ENCODE data around the gene STRIT1. TPM values are rescaled to one million over a fixed set of nuclear protein-coding genes. Genes with fewer than 3 reads are reported as not detected.

Gene STRIT1
- total and polyA plus RNA-seq, 2 donors (not counting 1 experiment from before 2014, with no cell fraction given) = not detected

- no peak for DNase-seq (ENCODE audit: low read depth in 2 of 2)
- H3K4me3 ChIP-seq (replicated peaks in 1 of 4; ENCODE audit: control extremely low read depth in 1 of 4, insufficient read depth in 1 of 4, low read depth in 3 of 4, low read length in 4 of 4) = no peak overlapping the region
Observed at GRCh38 chr3:155292693-155293092, 790 bp downstream of the STRIT1 start.

GRCh38 chr3:155292133-155292532, 1.4 kb downstream of the STRIT1 start:
- Histone ChIP-seq H3K9ac (ENCODE audit: insufficient read depth, low read length) (no peak overlapping the region), H3K4me1 (ENCODE audit: control insufficient read depth, extremely low read depth, insufficient read depth, low read length) (no peaks in the 10 kb centered on the region), H2AFZ (ENCODE audit: low read length) (no peak overlapping the region), H3K27me3 (ENCODE audit: control insufficient read depth, insufficient read depth, low read length) (no peaks in the 10 kb centered on the region), H3K36me3 (ENCODE audit: control insufficient read depth, insufficient read depth, low read length) (no peaks in the 10 kb centered on the region), H3K4me3 (replicated peaks in 1 of 4; ENCODE audit: control extremely low read depth in 1 of 4, insufficient read depth in 1 of 4, low read depth in 3 of 4, low read length in 4 of 4) (no peak overlapping the region), H4K20me1 (ENCODE audit: control insufficient read depth, extremely low read depth, insufficient read depth, low read length) (no peaks in the 10 kb centered on the region), H3K9me3 (ENCODE audit: control insufficient read depth, insufficient read depth, low read depth, low read length) (no peaks in the 10 kb centered on the region), H3K4me2 (ENCODE audit: extremely low read depth, insufficient read depth, low read length) (no peak overlapping the region), H3K79me2 (ENCODE audit: control insufficient read depth, insufficient read depth, low read length) (no peaks in the 10 kb centered on the region), H3K27ac (ENCODE audit: insufficient read depth, low read length) (no peak overlapping the region)
- peak in 1 of 2 donors; percentile 73 for DNase-seq (ENCODE audit: low read depth in 2 of 2)
- TF ChIP-seq EZH2 (IDR thresholded peaks at IDR 0.05; ENCODE audit: low read length, missing control alignments) (no peak), CTCF (conservative IDR thresholded peaks at IDR 0.05 in 1 of 2, IDR thresholded peaks at IDR 0.05 in 1 of 2; ENCODE audit: low read depth in 1 of 2, low read length in 2 of 2) (no peak)

More at GRCh38 chr3:155292693-155293092, 790 bp downstream of the STRIT1 start:
- Histone ChIP-seq H2AFZ (ENCODE audit: low read length) (no peak overlapping the region), H3K9ac (ENCODE audit: insufficient read depth, low read length) (no peak overlapping the region), H3K36me3 (ENCODE audit: control insufficient read depth, insufficient read depth, low read length) (no peaks in the 10 kb centered on the region), H3K4me1 (ENCODE audit: control insufficient read depth, extremely low read depth, insufficient read depth, low read length) (no peaks in the 10 kb centered on the region), H3K79me2 (ENCODE audit: control insufficient read depth, insufficient read depth, low read length) (no peaks in the 10 kb centered on the region), H3K27ac (ENCODE audit: insufficient read depth, low read length) (no peak overlapping the region), H4K20me1 (ENCODE audit: control insufficient read depth, extremely low read depth, insufficient read depth, low read length) (no peaks in the 10 kb centered on the region), H3K9me3 (ENCODE audit: control insufficient read depth, insufficient read depth, low read depth, low read length) (no peaks in the 10 kb centered on the region), H3K4me2 (ENCODE audit: extremely low read depth, insufficient read depth, low read length) (no peak overlapping the region), H3K27me3 (ENCODE audit: control insufficient read depth, insufficient read depth, low read length) (no peaks in the 10 kb centered on the region)
- TF ChIP-seq CTCF (conservative IDR thresholded peaks at IDR 0.05 in 1 of 2, IDR thresholded peaks at IDR 0.05 in 1 of 2; ENCODE audit: low read depth in 1 of 2, low read length in 2 of 2) (no peak), EZH2 (IDR thresholded peaks at IDR 0.05; ENCODE audit: low read length, missing control alignments) (no peak)

- Histone ChIP-seq H4K20me1 (ENCODE audit: control insufficient read depth, extremely low read depth, insufficient read depth, low read length) (no peaks in the 10 kb centered on the region), H3K4me3 (replicated peaks in 1 of 4; ENCODE audit: control extremely low read depth in 1 of 4, insufficient read depth in 1 of 4, low read depth in 3 of 4, low read length in 4 of 4) (no peak overlapping the region), H3K27me3 (ENCODE audit: control insufficient read depth, insufficient read depth, low read length) (no peaks in the 10 kb centered on the region), H3K79me2 (ENCODE audit: control insufficient read depth, insufficient read depth, low read length) (no peaks in the 10 kb centered on the region), H2AFZ (ENCODE audit: low read length) (no peak overlapping the region), H3K4me2 (ENCODE audit: extremely low read depth, insufficient read depth, low read length) (no peak overlapping the region), H3K27ac (ENCODE audit: insufficient read depth, low read length) (no peak overlapping the region), H3K36me3 (ENCODE audit: control insufficient read depth, insufficient read depth, low read length) (no peaks in the 10 kb centered on the region), H3K9ac (ENCODE audit: insufficient read depth, low read length) (no peak overlapping the region), H3K4me1 (ENCODE audit: control insufficient read depth, extremely low read depth, insufficient read depth, low read length) (peaks cover 3% of the 10 kb centered on the region), H3K9me3 (ENCODE audit: control insufficient read depth, insufficient read depth, low read depth, low read length) (no peaks in the 10 kb centered on the region)
- peak in 1 of 2 donors; percentile 3 for DNase-seq (ENCODE audit: low read depth in 2 of 2)
- no peak for TF ChIP-seq EZH2 (IDR thresholded peaks at IDR 0.05; ENCODE audit: low read length, missing control alignments)
- no peak for TF ChIP-seq CTCF (conservative IDR thresholded peaks at IDR 0.05 in 1 of 2, IDR thresholded peaks at IDR 0.05 in 1 of 2; ENCODE audit: low read depth in 1 of 2, low read length in 2 of 2)
Observed at GRCh38 chr3:155286736-155287135, 6.7 kb downstream of the STRIT1 start.

Measured in fibroblast of lung (primary cell).